HFFc6 (cell line): ENCODE measurements around the gene PDE1A. TPM values are rescaled to one million over a fixed set of nuclear protein-coding genes. Genes with fewer than 3 reads are reported as not detected.

Source experiments
- DNase-seq: peaks from one replicate; pipeline ENCODE4 v3.0.0-alpha.2; 2018
- H3K27ac Mint-ChIP-seq: 2 replicates; pipeline ENCODE4 v1.8.0; 2020; ENCODE audit warnings: mild to moderate bottlenecking, mixed read lengths
- H3K27me3 Mint-ChIP-seq: 2 replicates; pipeline ENCODE4 v1.8.0; 2021; ENCODE audit warnings: mild to moderate bottlenecking, moderate library complexity, mixed read lengths; ENCODE audit not compliant: insufficient read depth
- H3K36me3 Mint-ChIP-seq: 2 replicates; pipeline ENCODE4 v1.8.0; 2021; ENCODE audit warnings: low read depth, mixed read lengths
- H3K4me1 Mint-ChIP-seq: 2 replicates; pipeline ENCODE4 v1.8.0; 2020; ENCODE audit warnings: low read depth, mixed read lengths
- H3K4me3 Mint-ChIP-seq: 2 replicates; pipeline ENCODE4 v1.8.0; 2020; ENCODE audit warnings: mild to moderate bottlenecking, moderate library complexity, mixed read lengths
- H3K9me3 Mint-ChIP-seq: 2 replicates; pipeline ENCODE4 v1.8.0; 2020; ENCODE audit warnings: mild to moderate bottlenecking, mixed read lengths
- total RNA-seq, 6 experiments: library from RNA; stranded (reverse); fragmentation: NEBNext Ultra II Directional; extraction: Animal tissue kit (Norgen Biotek cat#: 25700); gene quantifications; 2 replicates in 1 of 6; 3 replicates in 5 of 6; pipeline ENCODE4 v1.2.3, GENCODE V29; 2021
- TF ChIP-seq, protein P1 (sequence below): fragments of 200-600 bp; sonication (generic); IDR thresholded peaks from 2 replicates; pipeline ENCODE4 v1.5.0; 2021; ENCODE audit warnings: antibody characterized with exemption, mild to moderate bottlenecking

Gene PDE1A
- total RNA-seq, 6 experiments from 2014 or later = 2.7 to 8.0 (median 3.9) TPM

- no peaks in the 10 kb centered on the region for H3K27me3 Mint-ChIP-seq
- peaks cover 49% of the 10 kb centered on the region for H3K4me1 Mint-ChIP-seq
- no peak overlapping the region for H3K4me3 Mint-ChIP-seq
- H3K27ac Mint-ChIP-seq = no peak overlapping the region
- TF ChIP-seq, protein P1, sequence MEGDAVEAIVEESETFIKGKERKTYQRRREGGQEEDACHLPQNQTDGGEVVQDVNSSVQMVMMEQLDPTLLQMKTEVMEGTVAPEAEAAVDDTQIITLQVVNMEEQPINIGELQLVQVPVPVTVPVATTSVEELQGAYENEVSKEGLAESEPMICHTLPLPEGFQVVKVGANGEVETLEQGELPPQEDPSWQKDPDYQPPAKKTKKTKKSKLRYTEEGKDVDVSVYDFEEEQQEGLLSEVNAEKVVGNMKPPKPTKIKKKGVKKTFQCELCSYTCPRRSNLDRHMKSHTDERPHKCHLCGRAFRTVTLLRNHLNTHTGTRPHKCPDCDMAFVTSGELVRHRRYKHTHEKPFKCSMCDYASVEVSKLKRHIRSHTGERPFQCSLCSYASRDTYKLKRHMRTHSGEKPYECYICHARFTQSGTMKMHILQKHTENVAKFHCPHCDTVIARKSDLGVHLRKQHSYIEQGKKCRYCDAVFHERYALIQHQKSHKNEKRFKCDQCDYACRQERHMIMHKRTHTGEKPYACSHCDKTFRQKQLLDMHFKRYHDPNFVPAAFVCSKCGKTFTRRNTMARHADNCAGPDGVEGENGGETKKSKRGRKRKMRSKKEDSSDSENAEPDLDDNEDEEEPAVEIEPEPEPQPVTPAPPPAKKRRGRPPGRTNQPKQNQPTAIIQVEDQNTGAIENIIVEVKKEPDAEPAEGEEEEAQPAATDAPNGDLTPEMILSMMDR = no peak
- H3K36me3 Mint-ChIP-seq = peaks cover 8% of the 10 kb centered on the region
- H3K9me3 Mint-ChIP-seq = peaks cover 1% of the 10 kb centered on the region
- no peak for DNase-seq
Measured at GRCh38 chr2:182368446-182368845, 58.4 kb downstream of the PDE1A start.

- H3K9me3 Mint-ChIP-seq = no peaks in the 10 kb centered on the region
- DNase-seq = no peak
- H3K4me3 Mint-ChIP-seq = no peak overlapping the region
- H3K27ac Mint-ChIP-seq = no peak overlapping the region
- TF ChIP-seq, protein P1 = no peak
- H3K36me3 Mint-ChIP-seq = no peaks in the 10 kb centered on the region
- H3K4me1 Mint-ChIP-seq = peaks cover 39% of the 10 kb centered on the region
- no peaks in the 10 kb centered on the region for H3K27me3 Mint-ChIP-seq
Measured at GRCh38 chr2:182367401-182367800, 59.4 kb downstream of the PDE1A start.

DNA sequence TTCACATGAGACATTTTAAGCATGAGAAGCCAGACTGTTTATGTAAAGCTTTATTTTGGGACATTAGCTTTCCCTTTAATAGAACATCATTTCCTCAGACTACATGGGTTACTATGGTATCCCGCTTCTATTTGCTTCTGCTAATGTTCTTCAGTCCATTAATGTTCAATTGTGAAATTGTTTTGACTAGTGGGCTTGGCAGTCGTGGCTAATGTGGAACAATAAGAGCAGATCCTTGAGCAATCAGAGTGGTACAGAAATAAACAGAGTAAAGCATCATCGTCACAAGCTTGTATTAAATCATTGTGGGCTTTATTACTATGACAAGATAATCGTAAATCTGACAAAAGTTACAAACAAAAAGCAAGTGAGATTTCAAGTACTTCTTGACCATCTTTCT lies 60.2 kb downstream of the PDE1A start:
- Mint-ChIP-seq H3K9me3 (no peaks in the 10 kb centered on the region), H3K36me3 (no peaks in the 10 kb centered on the region), H3K27me3 (no peaks in the 10 kb centered on the region), H3K4me3 (no peak overlapping the region), H3K4me1 (peaks cover 32% of the 10 kb centered on the region), H3K27ac (no peak overlapping the region)
- TF ChIP-seq, protein P1 = no peak
- no peak for DNase-seq

DNA sequence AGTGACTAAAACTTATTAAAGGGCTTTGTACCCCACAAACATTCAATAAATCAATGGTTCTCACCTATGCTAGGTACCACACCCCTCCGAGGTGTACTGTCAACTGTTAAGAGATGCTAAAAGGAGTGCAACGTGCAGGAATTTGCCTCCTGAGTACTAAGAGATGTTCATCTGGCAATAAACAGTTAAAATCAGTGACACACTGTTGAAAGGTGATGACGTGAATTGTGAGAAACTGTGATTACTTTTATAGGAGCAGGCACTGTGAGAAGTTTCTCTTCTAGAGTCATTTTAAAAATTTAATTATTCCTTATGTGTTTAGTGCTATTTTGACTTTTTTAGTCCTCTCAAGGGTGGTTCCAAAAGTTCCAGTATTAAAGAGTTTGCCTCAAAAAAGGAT lies 61.0 kb downstream of the PDE1A start:
- Mint-ChIP-seq H3K4me1 (peaks cover 26% of the 10 kb centered on the region), H3K27ac (no peak overlapping the region), H3K27me3 (no peaks in the 10 kb centered on the region), H3K36me3 (no peaks in the 10 kb centered on the region), H3K4me3 (no peak overlapping the region), H3K9me3 (no peaks in the 10 kb centered on the region)
- TF ChIP-seq, protein P1 = no peak
- DNase-seq = no peak

DNA sequence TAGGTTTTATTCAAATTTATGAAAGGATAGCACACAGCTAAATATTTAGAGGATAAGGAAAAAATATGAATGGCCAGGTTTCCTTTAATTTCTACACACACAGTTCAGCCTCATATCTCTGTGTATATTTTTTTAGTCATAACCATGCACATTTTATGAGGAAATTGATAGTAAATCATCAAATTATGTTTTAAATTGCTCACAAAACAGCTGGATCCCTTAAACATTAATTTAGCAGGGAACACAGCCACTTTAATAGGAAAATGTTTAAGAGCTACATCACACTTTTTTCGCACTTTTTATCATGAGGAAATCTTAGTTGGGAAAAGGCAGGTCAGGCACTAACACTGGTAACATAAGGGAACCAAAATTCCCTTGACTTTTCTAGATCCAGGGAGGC lies 65.4 kb downstream of the PDE1A start:
- DNase-seq = no peak
- TF ChIP-seq, protein P1 = no peak

More for the DNA sequence above, 65.4 kb downstream of the PDE1A start:
- Mint-ChIP-seq H3K4me1 (peaks cover 29% of the 10 kb centered on the region), H3K4me3 (no peak overlapping the region), H3K27ac (no peak overlapping the region), H3K36me3 (no peaks in the 10 kb centered on the region), H3K27me3 (no peaks in the 10 kb centered on the region), H3K9me3 (no peaks in the 10 kb centered on the region)
